ENCODE results near the gene MTUS2. TPM values are rescaled to one million over a fixed set of nuclear protein-coding genes. Genes with fewer than 3 reads are reported as not detected.

MTUS2 gene
- polyA plus RNA-seq, 1 donor from 2014 or later, result 4.4 TPM

- H3K27me3 ChIP-seq (ENCODE audit: insufficient read depth, low read depth, low read length), result no peaks in the 10 kb centered on the region
Observed at GRCh38 chr13:29117663-29118062, 297.5 kb downstream of the MTUS2 start.

GRCh38 chr13:29118471-29118870 lies 298.3 kb downstream of the MTUS2 start:
- Histone ChIP-seq H4K20me1 (ENCODE audit: insufficient read depth) (no peaks in the 10 kb centered on the region), H3K4me2 (ENCODE audit: low read length) (no peak overlapping the region), H2AFZ (ENCODE audit: low read depth, low read length) (no peak overlapping the region), H3K4me3 (ENCODE audit: low read length) (no peak overlapping the region), H3K79me2 (replicated peaks; ENCODE audit: insufficient read depth, low read length) (no peaks in the 10 kb centered on the region), H3K27ac (ENCODE audit: low read length) (no peak overlapping the region), H3K27me3 (ENCODE audit: insufficient read depth, low read depth, low read length) (no peaks in the 10 kb centered on the region), H3F3A (ENCODE audit: insufficient read depth, low read length, poor library complexity, severe bottlenecking) (no peaks in the 10 kb centered on the region), H3K9ac (ENCODE audit: low read length) (no peak overlapping the region), H3K9me3 (ENCODE audit: low read length) (no peaks in the 10 kb centered on the region), H3K9me2 (ENCODE audit: insufficient read depth, low read length) (no peaks in the 10 kb centered on the region), H3K36me3 (ENCODE audit: insufficient read depth, low read length) (no peaks in the 10 kb centered on the region)
- no peak for TF ChIP-seq CTCF (IDR thresholded peaks at IDR 0.05; ENCODE audit: poor library complexity, severe bottlenecking)
- TF ChIP-seq RAD21 (conservative IDR thresholded peaks at IDR 0.05), result no peak
- no peak for TF ChIP-seq MXI1 (conservative IDR thresholded peaks at IDR 0.05; ENCODE audit: poor library complexity, severe bottlenecking)
- no peak for TF ChIP-seq POLR2AphosphoS5 (IDR thresholded peaks at IDR 0.05)
- TF ChIP-seq EP300 (conservative IDR thresholded peaks at IDR 0.05; ENCODE audit: poor library complexity, severe bottlenecking), result no peak
- no peak for TF ChIP-seq SMC3 (conservative IDR thresholded peaks at IDR 0.05; ENCODE audit: poor library complexity)
- no peak for TF ChIP-seq TAF1 (IDR thresholded peaks at IDR 0.05; ENCODE audit: low read depth)
- TF ChIP-seq EZH2 (IDR thresholded peaks at IDR 0.05; ENCODE audit: borderline replicate concordance, insufficient read depth, low read length, poor library complexity, severe bottlenecking), result no peak

More at GRCh38 chr13:29117663-29118062, 297.5 kb downstream of the MTUS2 start:
- Histone ChIP-seq H3K4me3 (ENCODE audit: low read length) (no peak overlapping the region), H3K9me3 (ENCODE audit: low read length) (no peaks in the 10 kb centered on the region), H3K27ac (ENCODE audit: low read length) (no peak overlapping the region), H3K9ac (ENCODE audit: low read length) (no peak overlapping the region), H4K20me1 (ENCODE audit: insufficient read depth) (no peaks in the 10 kb centered on the region), H3K4me2 (ENCODE audit: low read length) (no peak overlapping the region), H3K79me2 (replicated peaks; ENCODE audit: insufficient read depth, low read length) (no peaks in the 10 kb centered on the region), H2AFZ (ENCODE audit: low read depth, low read length) (no peak overlapping the region), H3F3A (ENCODE audit: insufficient read depth, low read length, poor library complexity, severe bottlenecking) (no peaks in the 10 kb centered on the region), H3K9me2 (ENCODE audit: insufficient read depth, low read length) (no peaks in the 10 kb centered on the region), H3K36me3 (ENCODE audit: insufficient read depth, low read length) (no peaks in the 10 kb centered on the region)
- TF ChIP-seq RAD21 (conservative IDR thresholded peaks at IDR 0.05), result no peak
- TF ChIP-seq EP300 (conservative IDR thresholded peaks at IDR 0.05; ENCODE audit: poor library complexity, severe bottlenecking), result no peak
- no peak for TF ChIP-seq SMC3 (conservative IDR thresholded peaks at IDR 0.05; ENCODE audit: poor library complexity)
- no peak for TF ChIP-seq MXI1 (conservative IDR thresholded peaks at IDR 0.05; ENCODE audit: poor library complexity, severe bottlenecking)
- TF ChIP-seq TAF1 (IDR thresholded peaks at IDR 0.05; ENCODE audit: low read depth), result no peak
- TF ChIP-seq EZH2 (IDR thresholded peaks at IDR 0.05; ENCODE audit: borderline replicate concordance, insufficient read depth, low read length, poor library complexity, severe bottlenecking), result no peak
- TF ChIP-seq CTCF (IDR thresholded peaks at IDR 0.05; ENCODE audit: poor library complexity, severe bottlenecking), result no peak
- TF ChIP-seq REST (IDR thresholded peaks at IDR 0.05; ENCODE audit: borderline replicate concordance), result no peak
- TF ChIP-seq POLR2AphosphoS5 (IDR thresholded peaks at IDR 0.05), result no peak

Data from neural cell (in vitro differentiated cells).